A549 (cell line): Measurements from ENCODE around the gene HNRNPK.

Source experiments
- CEBPB ChIP-seq, 2 experiments: fragments of >200 bp in 1 of 2; sonication (Bioruptor Twin) in 1 of 2; formaldehyde crosslinking in 1 of 2; IDR thresholded peaks; 2 replicates each; pipeline ENCODE4 v1.6.1; 2012 to 2016
- POLR2A ChIP-seq: IDR thresholded peaks from 2 replicates; pipeline ENCODE4 v1.6.1; 2012; ENCODE audit warnings: mild to moderate bottlenecking, low read length

DNA sequence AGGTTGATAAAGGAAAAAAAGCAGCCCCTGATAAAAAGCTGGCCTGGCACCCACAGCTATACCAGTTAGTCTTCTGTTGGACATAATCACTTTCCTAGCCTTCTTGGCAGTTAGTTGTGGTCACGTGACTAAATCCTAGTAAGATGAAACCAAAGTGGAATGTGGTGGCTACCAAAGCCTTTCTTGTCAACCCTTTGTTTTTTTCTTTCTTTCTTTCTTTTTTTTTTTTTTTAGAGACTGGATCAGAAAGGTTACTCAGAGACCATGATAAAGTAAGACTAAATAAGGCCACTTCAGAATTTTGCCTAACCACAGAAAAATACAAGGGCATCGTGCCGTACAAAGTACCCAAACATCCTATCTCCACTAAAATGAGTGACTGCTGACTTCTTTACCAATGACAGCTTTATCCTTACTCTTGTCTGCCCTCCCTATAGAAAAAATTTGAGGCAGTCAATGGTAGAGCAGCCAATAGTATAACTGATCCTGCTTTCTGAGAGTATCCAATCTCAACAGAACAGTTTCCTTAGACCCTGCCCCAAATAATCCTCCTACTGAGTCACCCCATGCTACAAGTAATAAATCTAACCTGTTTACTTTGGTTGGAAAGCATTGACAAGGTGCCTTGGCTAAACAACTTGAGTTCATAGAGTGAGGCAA lies 44.6 kb downstream of the HNRNPK start:
- TF ChIP-seq POLR2A (no peak), CEBPB (IDR thresholded peaks at IDR 0.05) (no peak)
